K562 (cell line): ENCODE measurements around the gene SLC25A42. TPM values are rescaled to one million over a fixed set of nuclear protein-coding genes. Genes with fewer than 3 reads are reported as not detected.
A peak's percentile ranks its signal among the peaks of the same experiment; 100 is the strongest.

ENCODE experiments used
- ATAC-seq: fragments of 200-7000 bp; cut with Tn5 transposase; 3 replicates; pipeline ENCODE4 v1.9.1; 2020; ENCODE audit warnings: moderate library complexity
- BruUV-seq: library from RNA; stranded (reverse); fragments of 400-500 nt; replicated peaks from 2 replicates; lab custom pipeline; 2021; lab: Mats Ljungman, UMichigan
- CTCF ChIA-PET: fragments of 300-600 bp; formaldehyde crosslinking; extraction: SDS; loops from one replicate; lab custom pipeline; 2021; ENCODE audit warnings: low intra/inter-chr PET ratio; lab: Yijun Ruan, JAX
- POLR2A ChIA-PET: fragments of 300-600, 350-650 bp; sonication (Branson Sonifier 250); formaldehyde crosslinking; extraction: SDS; loops from one replicate; lab custom pipeline; 2021; ENCODE audit warnings: antibody characterized with exemption, inconsistent platforms; lab: Yijun Ruan, JAX
- DNase-seq, 4 experiments: peaks; one replicate each; pipeline versions ENCODE4 v3.0.0 to v3.0.0-alpha.2; 2011 to 2018; ENCODE audit warnings: low spot score in 3 of 4, mixed read lengths in 3 of 4; ENCODE audit errors: extremely low read depth in 1 of 4
- FAIRE-seq: peaks from 2 replicates; lab custom pipeline; 2011; peaks lifted over from hg19 to GRCh38; lab: Jason Lieb, UNC
- H2AFZ ChIP-seq: 2 replicates; pipeline ENCODE4 v1.6.0; 2011; ENCODE audit warnings: low read depth, low read length, control low read depth, inconsistent platforms
- H3K27ac ChIP-seq: fragments of 200-600 bp; 3 replicates; pipeline ENCODE4 v1.8.0; 2011; ENCODE audit warnings: low read depth, mild to moderate bottlenecking, control low read depth, inconsistent platforms, low read length, moderate library complexity, mixed read lengths; ENCODE audit errors: extremely low read depth
- H3K27me3 ChIP-seq, 2 experiments: fragments of 300-600 bp in 1 of 2; 2 replicates in 1 of 2; 3 replicates in 1 of 2; pipeline versions ENCODE4 v1.6.0 to v1.8.0; 2011; ENCODE audit warnings: inconsistent platforms in 2 of 2, low read length in 2 of 2, mild to moderate bottlenecking in 1 of 2, mixed read lengths in 1 of 2, moderate library complexity in 1 of 2; ENCODE audit not compliant: control insufficient read depth in 2 of 2, insufficient read depth in 2 of 2
- H3K36me3 ChIP-seq: fragments of 300-600 bp; 3 replicates; pipeline ENCODE4 v1.8.0; 2011; ENCODE audit warnings: mild to moderate bottlenecking, low read length, inconsistent platforms; ENCODE audit not compliant: control insufficient read depth, insufficient read depth
- H3K4me1 ChIP-seq, 2 experiments: fragments of 200-600 bp in 1 of 2; replicated peaks in 1 of 2; 2 replicates in 1 of 2; 3 replicates in 1 of 2; pipeline versions ENCODE4 v1.5.1 to v1.8.0; 2011; ENCODE audit warnings: inconsistent platforms in 2 of 2, low read length in 2 of 2, mild to moderate bottlenecking in 1 of 2, mixed read lengths in 1 of 2, moderate library complexity in 1 of 2; ENCODE audit not compliant: control insufficient read depth in 2 of 2, insufficient read depth in 2 of 2
- H3K4me2 ChIP-seq: 2 replicates; pipeline ENCODE4 v1.6.1; 2011; ENCODE audit warnings: low read length, control low read depth, inconsistent platforms, mixed read lengths; ENCODE audit not compliant: insufficient read depth
- H3K4me3 ChIP-seq: fragments of 200-600 bp; sonication (generic), shearing (Covaris generic); 2 replicates; pipeline ENCODE4 v1.5.1; 2016; ENCODE audit warnings: control low read depth, inconsistent platforms
- H3K79me2 ChIP-seq: fragments of 200-600 bp; 3 replicates; pipeline ENCODE4 v1.8.0; 2011; ENCODE audit warnings: low read length, inconsistent platforms; ENCODE audit not compliant: control insufficient read depth, insufficient read depth
- H3K9ac ChIP-seq, 2 experiments: 2 replicates each; pipeline versions ENCODE4 v1.6.0 to v1.6.1; 2011; ENCODE audit warnings: low read depth in 2 of 2, low read length in 2 of 2, control low read depth in 1 of 2, inconsistent platforms in 1 of 2, mild to moderate bottlenecking in 1 of 2, mixed read lengths in 1 of 2; ENCODE audit not compliant: insufficient read depth in 1 of 2
- H3K9me1 ChIP-seq: one replicate; pipeline ENCODE4 v1.6.0; 2011; ENCODE audit warnings: inconsistent platforms, mild to moderate bottlenecking, low read length, moderate library complexity; ENCODE audit not compliant: control insufficient read depth, insufficient read depth
- H3K9me3 ChIP-seq: replicated peaks from 2 replicates; pipeline ENCODE4 v1.5.1; 2011; ENCODE audit warnings: low read depth, low read length, inconsistent platforms; ENCODE audit not compliant: control insufficient read depth, insufficient read depth
- H4K20me1 ChIP-seq: replicated peaks from 2 replicates; pipeline ENCODE4 v1.6.1; 2011; ENCODE audit warnings: low read length, inconsistent platforms, mixed read lengths; ENCODE audit not compliant: control insufficient read depth, insufficient read depth
- ATF7 ChIP-seq: fragments of 450-650 bp; IDR thresholded peaks from 2 replicates; pipeline ENCODE4 v1.7.1; 2014; ENCODE audit warnings: mild to moderate bottlenecking, moderate library complexity
- BRD4 ChIP-seq: fragments of 200-600 bp; sonication (generic); IDR thresholded peaks from 2 replicates; pipeline ENCODE4 v1.6.1; 2017; ENCODE audit warnings: inconsistent platforms
- HDAC2 ChIP-seq: fragments of 450-650 bp; IDR thresholded peaks from 2 replicates; pipeline ENCODE4 v1.6.1; 2016; ENCODE audit warnings: mild to moderate bottlenecking
- HDAC3 ChIP-seq: fragments of 450-650 bp; IDR thresholded peaks from 2 replicates; pipeline ENCODE4 v1.6.1; 2018; ENCODE audit warnings: borderline replicate concordance, mild to moderate bottlenecking, moderate library complexity; ENCODE audit not compliant: partially characterized antibody
- KDM5B ChIP-seq: fragments of 200-600 bp; sonication (generic); IDR thresholded peaks from 2 replicates; pipeline ENCODE4 v1.6.1; 2012; ENCODE audit warnings: low read depth, mild to moderate bottlenecking, moderate library complexity, low read length, control low read depth, inconsistent platforms; ENCODE audit not compliant: insufficient replicate concordance
- NFXL1 ChIP-seq: fragments of 450-650 bp; formaldehyde crosslinking; IDR thresholded peaks from 2 replicates; pipeline ENCODE4 v1.4.0; 2021; ENCODE audit warnings: mild to moderate bottlenecking
- NONO ChIP-seq, 2 experiments: fragments of 200-400 bp in 1 of 2; fragments of 450-650 bp in 1 of 2; formaldehyde crosslinking in 1 of 2; IDR thresholded peaks; 2 replicates each; pipeline ENCODE4 v1.6.1; 2017; ENCODE audit warnings: low read depth in 2 of 2, mild to moderate bottlenecking in 2 of 2, moderate library complexity in 2 of 2, low read length in 1 of 2
- POLR2AphosphoS2 ChIP-seq: IDR thresholded peaks from 2 replicates; pipeline ENCODE4 v1.6.1; 2012; ENCODE audit warnings: low read length, improper control_type of control experiment
- PYGO2 ChIP-seq: fragments of 450-650 bp; IDR thresholded peaks from 2 replicates; pipeline ENCODE4 v1.6.1; 2016; ENCODE audit warnings: mild to moderate bottlenecking, missing genetic modification characterization, moderate library complexity, missing compliant biosample characterization
- RBM25 ChIP-seq: fragments of 200-400 bp; formaldehyde crosslinking; IDR thresholded peaks from 2 replicates; pipeline ENCODE4 v1.6.1; 2018; ENCODE audit warnings: low read length, low read depth, moderate library complexity; ENCODE audit not compliant: severe bottlenecking
- TAF9B ChIP-seq: fragments of 450-650 bp; IDR thresholded peaks from 2 replicates; pipeline ENCODE4 v1.6.1; 2018; ENCODE audit warnings: mild to moderate bottlenecking; ENCODE audit not compliant: partially characterized antibody
- TEAD1 ChIP-seq, 2 experiments: fragments of 450-650 bp in 1 of 2; sonication (generic) in 1 of 2; formaldehyde crosslinking; IDR thresholded peaks; 2 replicates each; pipeline versions ENCODE4 v1.4.0 to v1.8.0; 2020 to 2022; ENCODE audit warnings: mild to moderate bottlenecking in 2 of 2, missing genetic modification reagents in 1 of 2
- U2AF1 ChIP-seq: fragments of 200-400 bp; formaldehyde crosslinking; optimal IDR thresholded peaks from 2 replicates; pipeline ENCODE3; 2017; ENCODE audit warnings: mild to moderate bottlenecking, low read depth, low read length, moderate library complexity
- ZNF124 ChIP-seq: sonication (generic); formaldehyde crosslinking; IDR thresholded peaks from 2 replicates; pipeline ENCODE4 v1.8.1; 2022; ENCODE audit warnings: missing genetic modification reagents
- ZNF197 ChIP-seq: fragments of 200-800 bp; sonication (Bioruptor generic); IDR thresholded peaks from 2 replicates; pipeline ENCODE4 v1.6.1; 2016; ENCODE audit warnings: low read depth, missing genetic modification characterization, missing compliant biosample characterization
- ZNF282 ChIP-seq: sonication (generic); formaldehyde crosslinking; IDR thresholded peaks from 2 replicates; pipeline ENCODE4 v1.8.1; 2023; ENCODE audit warnings: missing genetic modification reagents
- ZSCAN32 ChIP-seq: fragments of 450-650 bp; formaldehyde crosslinking; IDR thresholded peaks from 2 replicates; pipeline ENCODE4 v1.4.0; 2020; ENCODE audit warnings: mild to moderate bottlenecking, moderate library complexity
- WGBS: fragments of 100-300 bp; shearing (Covaris generic); methylation state at CpG from one replicate; pipeline ENCODE4 v1.1.6; 2016; ENCODE audit warnings: low coverage, mixed read lengths; ENCODE audit not compliant: insufficient coverage; ENCODE audit errors: missing lambda C conversion rate; 5-methylcytosine and 5-hydroxymethylcytosine counted together
- in situ Hi-C: fragments of 300-500 bp; cut with MboI; formaldehyde crosslinking; loops from 4 replicates; pipeline ENCODE4 v1.15.0; 2018; ENCODE audit warnings: inconsistent platforms, mixed read lengths
- intact Hi-C: fragments of 100-400 bp; cut with micrococcal nuclease; formaldehyde crosslinking; loops from 2 replicates; pipeline ENCODE4 v1.14.2; 2022
- polyA plus RNA-seq, 8 experiments: library from polyadenylated mRNA; depleted of rRNA in 4 of 8; stranded (reverse) in 5 of 8; unstranded in 3 of 8; fragments of >200 nt; fragmentation: Nextera tagmentation in 2 of 8; fragmentation: Illumina TruSeq in 1 of 8; extraction: Ambion mirVana in 2 of 8; extraction: Trizol in 1 of 8; gene quantifications; 2 replicates each; pipeline versions ENCODE4 v1.2.1 to v1.2.3, GENCODE V29; 2011 to 2014; ENCODE audit warnings: inconsistent platforms in 1 of 8, missing spikeins in 1 of 8
- total RNA-seq, 7 experiments: library from RNA; depleted of rRNA in 6 of 7; stranded (reverse); fragments of >200 nt in 6 of 7; fragmentation: Illumina TruSeq in 2 of 7; extraction: Trizol in 2 of 7; gene quantifications; 2 replicates each; pipeline versions ENCODE4 v1.2.1 to v1.2.3, GENCODE V29; 2011 to 2021; ENCODE audit warnings: low replicate concordance in 1 of 7
- TF ChIP-seq, protein P1 (sequence below): fragments of 450-650 bp; IDR thresholded peaks from one replicate; pipeline ENCODE4 v1.6.1; 2018; ENCODE audit warnings: mild to moderate bottlenecking, moderate library complexity; ENCODE audit not compliant: partially characterized antibody
- TF ChIP-seq, protein P2 (sequence below): sonication (generic); formaldehyde crosslinking; IDR thresholded peaks from 2 replicates; pipeline ENCODE4 v1.8.1; 2023; ENCODE audit warnings: mild to moderate bottlenecking, missing genetic modification reagents

The SLC25A42 gene
- total and polyA plus RNA-seq, 9 of the 15 experiments (the other 6 are each of a cell fraction or from before 2014, with no cell fraction given), result 0.59 to 32.2 (median 14.1) TPM

DNA sequence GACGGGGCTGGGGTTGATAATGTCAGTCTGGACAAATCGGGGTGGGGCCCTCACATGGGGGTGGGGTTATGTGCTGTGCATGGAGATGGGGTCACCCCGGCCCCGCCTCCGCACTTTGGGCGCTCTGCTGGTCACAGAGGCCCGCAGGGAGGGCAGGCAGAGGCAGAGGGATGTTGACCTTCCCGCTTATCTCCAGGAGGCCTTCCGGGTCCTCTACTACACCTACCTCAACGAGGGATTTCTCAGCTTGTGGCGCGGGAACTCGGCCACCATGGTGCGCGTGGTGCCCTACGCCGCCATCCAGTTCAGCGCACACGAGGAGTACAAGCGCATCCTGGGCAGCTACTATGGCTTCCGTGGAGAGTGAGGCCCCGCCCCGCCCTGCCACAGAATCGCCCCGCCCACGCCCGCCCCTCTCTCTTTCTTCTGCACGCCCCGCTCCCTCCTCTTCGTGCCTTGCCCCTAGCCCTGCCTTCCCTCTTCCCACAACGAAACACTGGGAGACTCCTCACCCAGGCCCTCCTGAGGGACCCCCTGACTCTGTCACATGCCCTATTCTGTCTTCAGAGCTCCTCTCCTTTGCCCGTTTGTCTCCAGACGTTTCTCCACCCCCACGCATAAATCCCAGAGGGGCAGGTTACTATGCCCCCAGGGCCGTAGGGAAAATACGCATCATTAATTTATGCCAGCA is 41.7 kb downstream of the SLC25A42 start (continued):
- TF ChIP-seq NONO (IDR thresholded peaks at IDR 0.05; ENCODE audit: low read depth in 2 of 2, low read length in 1 of 2) (0 out of 4 replicates have a peak, but pooled peaks of 1 of the 2 experiments have one; percentile 21), ZNF124 (CRISPR knock-in tag) (no peak), NFXL1 (CRISPR knock-in tag) (no peak), TEAD1 (CRISPR knock-in tag; IDR thresholded peaks at IDR 0.05) (peak in 1 of 2 experiments; percentile 67; a peak in 1 of 4 replicates), POLR2AphosphoS2 (0 out of 2 replicates have a peak, but pooled peaks have one; percentile 39), ZNF282 (CRISPR knock-in tag) (no peak), ATF7 (peak; percentile 62), BRD4 (no peak), RBM25 (no peak), HDAC2 (peak; percentile 81), PYGO2 (tag) (no peak), TAF9B (no peak)

DNA sequence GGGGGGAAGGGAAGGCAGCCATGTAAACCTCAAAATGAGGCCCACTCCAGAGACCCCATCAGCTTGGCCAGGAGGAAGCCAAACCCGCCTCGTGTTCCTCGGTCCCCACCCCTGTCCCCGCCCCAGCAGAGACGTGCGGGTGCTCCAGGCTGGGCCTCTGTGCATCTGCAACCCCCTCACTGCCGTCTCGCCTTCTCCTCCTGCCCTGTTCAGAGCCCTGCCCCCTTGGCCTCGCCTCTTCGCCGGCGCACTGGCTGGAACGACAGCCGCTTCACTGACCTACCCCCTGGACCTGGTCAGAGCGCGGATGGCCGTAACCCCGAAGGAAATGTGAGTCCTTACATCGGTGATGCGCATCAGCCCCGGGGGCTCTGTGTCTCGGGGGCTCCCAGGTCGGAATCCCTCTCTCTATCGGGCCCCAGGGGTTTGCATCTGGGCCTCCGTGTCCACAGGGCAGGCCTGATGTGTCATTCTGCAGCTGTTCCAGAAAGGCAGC is 42.3 kb downstream of the SLC25A42 start:
- no peaks in the 10 kb centered on the region for H3K9me3 ChIP-seq
- H3K4me2 ChIP-seq, result peak overlapping the region; percentile 83
- peak overlapping the region; percentile 26 to 61; a peak in 3 of 4 replicates for H3K9ac ChIP-seq
- peak overlapping the region; percentile 75 for H3K27ac ChIP-seq
- WGBS, result 76% methylated on average over 18 of the region's 25 CpGs
- in situ Hi-C loops, result no loop called here
- ChIA-PET POLR2A (no interaction called here), CTCF (no interaction called here)
- BruUV-seq, result no TSS peak
- H3K9me1 ChIP-seq, result no peaks in the 10 kb centered on the region
- no peak for DNase-seq
- no peak for ATAC-seq
- H2AFZ ChIP-seq, result peak overlapping the region; percentile 91
- peaks cover 14 to 48% of the 10 kb centered on the region in 2 experiments for H3K4me1 ChIP-seq
- no peaks in the 10 kb centered on the region for H3K79me2 ChIP-seq
- H4K20me1 ChIP-seq, result no peaks in the 10 kb centered on the region
- H3K4me3 ChIP-seq, result 0 out of 2 replicates have a peak overlapping the region, but pooled peaks have one; percentile 41
- peaks cover 29% of the 10 kb centered on the region; the same call in 2 of the 3 replicates for H3K36me3 ChIP-seq
- H3K27me3 ChIP-seq, result no peaks in the 10 kb centered on the region
- peak; percentile 51 for FAIRE-seq
- intact Hi-C loops, result no loop called here
- TF ChIP-seq U2AF1 (no peak), ZSCAN32 (CRISPR knock-in tag) (no peak), ZNF197 (CRISPR knock-in tag) (no peak), KDM5B (no peak), HDAC3 (no peak)
- TF ChIP-seq, protein P1, sequence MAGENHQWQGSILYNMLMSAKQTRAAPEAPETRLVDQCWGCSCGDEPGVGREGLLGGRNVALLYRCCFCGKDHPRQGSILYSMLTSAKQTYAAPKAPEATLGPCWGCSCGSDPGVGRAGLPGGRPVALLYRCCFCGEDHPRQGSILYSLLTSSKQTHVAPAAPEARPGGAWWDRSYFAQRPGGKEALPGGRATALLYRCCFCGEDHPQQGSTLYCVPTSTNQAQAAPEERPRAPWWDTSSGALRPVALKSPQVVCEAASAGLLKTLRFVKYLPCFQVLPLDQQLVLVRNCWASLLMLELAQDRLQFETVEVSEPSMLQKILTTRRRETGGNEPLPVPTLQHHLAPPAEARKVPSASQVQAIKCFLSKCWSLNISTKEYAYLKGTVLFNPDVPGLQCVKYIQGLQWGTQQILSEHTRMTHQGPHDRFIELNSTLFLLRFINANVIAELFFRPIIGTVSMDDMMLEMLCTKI, result no peak
- TF ChIP-seq, protein P2, sequence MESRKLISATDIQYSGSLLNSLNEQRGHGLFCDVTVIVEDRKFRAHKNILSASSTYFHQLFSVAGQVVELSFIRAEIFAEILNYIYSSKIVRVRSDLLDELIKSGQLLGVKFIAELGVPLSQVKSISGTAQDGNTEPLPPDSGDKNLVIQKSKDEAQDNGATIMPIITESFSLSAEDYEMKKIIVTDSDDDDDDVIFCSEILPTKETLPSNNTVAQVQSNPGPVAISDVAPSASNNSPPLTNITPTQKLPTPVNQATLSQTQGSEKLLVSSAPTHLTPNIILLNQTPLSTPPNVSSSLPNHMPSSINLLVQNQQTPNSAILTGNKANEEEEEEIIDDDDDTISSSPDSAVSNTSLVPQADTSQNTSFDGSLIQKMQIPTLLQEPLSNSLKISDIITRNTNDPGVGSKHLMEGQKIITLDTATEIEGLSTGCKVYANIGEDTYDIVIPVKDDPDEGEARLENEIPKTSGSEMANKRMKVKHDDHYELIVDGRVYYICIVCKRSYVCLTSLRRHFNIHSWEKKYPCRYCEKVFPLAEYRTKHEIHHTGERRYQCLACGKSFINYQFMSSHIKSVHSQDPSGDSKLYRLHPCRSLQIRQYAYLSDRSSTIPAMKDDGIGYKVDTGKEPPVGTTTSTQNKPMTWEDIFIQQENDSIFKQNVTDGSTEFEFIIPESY (CRISPR knock-in tag), result peak; percentile 84
